ENCODE measurements around the gene RLIM.

GRCh38 chrX:74603040-74603439, 11.4 kb downstream of the RLIM start:
- TF ChIP-seq EZH2 (IDR thresholded peaks at IDR 0.05; ENCODE audit: borderline replicate concordance, low read depth, low read length, severe bottlenecking) (no peak), CTCF (IDR thresholded peaks at IDR 0.05; ENCODE audit: borderline replicate concordance, extremely low read depth, low read length, poor library complexity, severe bottlenecking) (no peak)

Data from DND-41 (cell line).